Measurements from ENCODE around the gene LASP1. TPM values are rescaled to one million over a fixed set of nuclear protein-coding genes. Genes with fewer than 3 reads are reported as not detected.
A peak's percentile ranks its signal among the peaks of the same experiment; 100 is the strongest.

LASP1 gene
- total and polyA plus RNA-seq, 4 donors, result 65.5 to 140 (median 82.0) TPM

DNA sequence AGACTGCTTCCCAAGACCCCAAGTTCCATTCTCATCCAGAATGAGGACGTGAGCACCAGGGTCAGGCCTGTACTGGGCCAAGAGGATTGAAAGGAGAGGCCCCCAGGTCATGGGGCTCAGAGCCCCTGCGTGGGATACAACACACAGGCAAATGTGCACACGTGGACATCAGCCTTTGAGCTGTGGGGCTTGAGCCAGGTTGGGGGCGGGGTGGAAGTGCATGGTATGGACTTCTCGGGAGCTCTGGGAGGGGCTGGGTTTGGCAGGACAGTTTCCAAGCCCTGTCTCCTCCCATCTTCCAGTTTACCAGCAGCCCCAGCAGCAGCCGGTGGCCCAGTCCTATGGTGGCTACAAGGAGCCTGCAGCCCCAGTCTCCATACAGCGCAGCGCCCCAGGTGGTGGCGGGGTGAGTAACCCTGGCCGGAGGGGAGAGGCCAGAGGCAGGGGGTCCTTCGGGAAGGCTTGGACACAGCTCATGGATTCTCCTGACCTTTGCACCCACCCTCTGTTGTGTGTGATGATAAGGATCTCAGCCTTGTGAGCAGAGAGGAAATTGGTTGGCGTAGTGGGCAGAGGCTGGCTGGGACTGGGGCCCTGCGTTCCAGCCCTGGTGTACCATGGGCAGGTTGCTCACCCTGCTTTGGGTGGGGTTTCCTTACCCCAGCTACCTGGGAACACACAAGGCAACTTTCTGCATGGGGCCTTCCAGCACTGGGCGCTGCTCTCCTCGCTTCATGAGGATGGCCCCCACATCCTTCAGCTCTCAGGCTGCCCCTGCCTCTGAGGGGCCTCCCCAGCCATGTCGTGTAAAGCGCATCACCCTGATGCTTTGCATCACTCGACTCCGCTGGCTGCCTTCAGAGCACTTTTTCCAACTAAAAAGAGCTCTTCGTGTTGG is 45.1 kb downstream of the LASP1 start:
- Histone ChIP-seq H3K9me3 (ENCODE audit: control insufficient read depth in 4 of 4, insufficient read depth in 3 of 4, low read length in 3 of 4) (no peaks in the 10 kb centered on the region), H3K9ac (ENCODE audit: insufficient read depth in 1 of 2, low read length in 2 of 2) (no peak overlapping the region), H3K27me3 (ENCODE audit: control insufficient read depth in 3 of 3, insufficient read depth in 3 of 3, low read length in 2 of 3) (no peaks in the 10 kb centered on the region), H3K36me3 (ENCODE audit: control insufficient read depth in 4 of 4, insufficient read depth in 4 of 4, low read length in 4 of 4) (peaks cover 0 to 61% (median 30%) of the 10 kb centered on the region in 4 donors), H3K4me1 (ENCODE audit: control insufficient read depth in 5 of 5, insufficient read depth in 5 of 5, low read length in 5 of 5) (peaks cover 0 to 32% (median 6%) of the 10 kb centered on the region in 5 donors), H3K4me3 (no peak overlapping the region), H3K27ac (ENCODE audit: low read depth in 1 of 2, low read length in 1 of 2) (peak overlapping the region in 1 of 2 donors; percentile 64)
- 78 to 90% methylated on average over 20 of the region's 20 CpGs for WGBS, 2 donors
- ATAC-seq (ENCODE audit: insufficient read depth, low FRiP score) (no peak), DNase-seq (no peak)
- TF ChIP-seq, protein P1, sequence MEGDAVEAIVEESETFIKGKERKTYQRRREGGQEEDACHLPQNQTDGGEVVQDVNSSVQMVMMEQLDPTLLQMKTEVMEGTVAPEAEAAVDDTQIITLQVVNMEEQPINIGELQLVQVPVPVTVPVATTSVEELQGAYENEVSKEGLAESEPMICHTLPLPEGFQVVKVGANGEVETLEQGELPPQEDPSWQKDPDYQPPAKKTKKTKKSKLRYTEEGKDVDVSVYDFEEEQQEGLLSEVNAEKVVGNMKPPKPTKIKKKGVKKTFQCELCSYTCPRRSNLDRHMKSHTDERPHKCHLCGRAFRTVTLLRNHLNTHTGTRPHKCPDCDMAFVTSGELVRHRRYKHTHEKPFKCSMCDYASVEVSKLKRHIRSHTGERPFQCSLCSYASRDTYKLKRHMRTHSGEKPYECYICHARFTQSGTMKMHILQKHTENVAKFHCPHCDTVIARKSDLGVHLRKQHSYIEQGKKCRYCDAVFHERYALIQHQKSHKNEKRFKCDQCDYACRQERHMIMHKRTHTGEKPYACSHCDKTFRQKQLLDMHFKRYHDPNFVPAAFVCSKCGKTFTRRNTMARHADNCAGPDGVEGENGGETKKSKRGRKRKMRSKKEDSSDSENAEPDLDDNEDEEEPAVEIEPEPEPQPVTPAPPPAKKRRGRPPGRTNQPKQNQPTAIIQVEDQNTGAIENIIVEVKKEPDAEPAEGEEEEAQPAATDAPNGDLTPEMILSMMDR (IDR thresholded peaks at IDR 0.05; ENCODE audit: control extremely low read depth, extremely low read depth), result no peak

DNA sequence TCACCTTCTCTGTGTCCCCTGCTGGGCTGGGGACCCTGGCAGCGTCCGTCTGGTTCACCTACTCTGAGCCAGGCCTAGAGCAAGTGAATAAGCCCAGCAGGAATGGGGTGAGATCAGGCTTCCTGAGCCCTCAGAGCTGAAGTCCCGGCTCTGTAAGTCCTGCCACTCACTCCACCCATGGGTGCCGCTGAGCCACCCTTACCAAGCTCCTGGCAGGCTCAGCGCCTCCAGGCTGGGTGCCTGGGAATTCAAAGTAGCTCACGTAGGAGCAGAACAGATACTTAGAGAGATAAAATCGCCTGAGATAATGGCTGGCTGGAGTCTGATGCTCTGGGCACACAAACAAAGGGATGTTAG is 45.8 kb downstream of the LASP1 start:
- H3K9ac ChIP-seq (ENCODE audit: insufficient read depth in 1 of 2, low read length in 2 of 2), result no peak overlapping the region
- WGBS, 2 donors, result 90 to 92% methylated on average over 7 of the region's 7 CpGs

DNA sequence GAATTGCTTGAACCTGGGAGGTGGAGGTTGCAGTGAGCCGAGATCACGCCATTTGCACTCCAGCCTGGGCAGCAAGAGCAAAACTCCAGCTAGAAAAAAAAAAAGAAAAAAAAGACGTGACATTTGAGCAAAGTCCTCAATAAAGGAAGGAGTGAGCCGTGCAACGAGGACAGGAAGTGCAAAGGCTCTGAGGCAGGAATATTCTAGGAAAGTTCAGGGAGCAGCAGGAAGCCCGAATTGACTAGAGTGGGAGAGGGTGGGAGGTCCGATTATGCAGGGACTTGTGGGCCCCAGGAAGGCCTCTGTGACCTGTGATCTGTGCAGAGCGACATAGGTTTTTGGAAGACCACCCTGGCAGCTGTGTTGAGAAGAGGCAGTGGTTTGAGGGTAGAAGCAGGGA is 46.9 kb downstream of the LASP1 start:
- H3K27ac ChIP-seq (ENCODE audit: low read depth in 1 of 2, low read length in 1 of 2), result peak overlapping the region in 1 of 2 donors; percentile 32
- no peak overlapping the region for H3K4me3 ChIP-seq
- H3K36me3 ChIP-seq (ENCODE audit: control insufficient read depth in 4 of 4, insufficient read depth in 4 of 4, low read length in 4 of 4), result peaks cover 0 to 66% (median 32%) of the 10 kb centered on the region in 4 donors
- no peak for DNase-seq
- no peaks in the 10 kb centered on the region for H3K9me3 ChIP-seq (ENCODE audit: control insufficient read depth in 4 of 4, insufficient read depth in 3 of 4, low read length in 3 of 4)
- no peaks in the 10 kb centered on the region for H3K27me3 ChIP-seq (ENCODE audit: control insufficient read depth in 3 of 3, insufficient read depth in 3 of 3, low read length in 2 of 3)
- ATAC-seq (ENCODE audit: insufficient read depth, low FRiP score), result no peak
- 81 to 85% methylated on average over 8 of the region's 8 CpGs for WGBS, 2 donors
- TF ChIP-seq, protein P1 (IDR thresholded peaks at IDR 0.05; ENCODE audit: control extremely low read depth, extremely low read depth), result no peak
- no peak overlapping the region for H3K9ac ChIP-seq (ENCODE audit: insufficient read depth in 1 of 2, low read length in 2 of 2)
- peaks cover 0 to 26% (median 6%) of the 10 kb centered on the region in 5 donors for H3K4me1 ChIP-seq (ENCODE audit: control insufficient read depth in 5 of 5, insufficient read depth in 5 of 5, low read length in 5 of 5)

More for the DNA sequence above, 45.8 kb downstream of the LASP1 start:
- H3K4me1 ChIP-seq (ENCODE audit: control insufficient read depth in 5 of 5, insufficient read depth in 5 of 5, low read length in 5 of 5), result peaks cover 0 to 32% (median 6%) of the 10 kb centered on the region in 5 donors
- H3K27me3 ChIP-seq (ENCODE audit: control insufficient read depth in 3 of 3, insufficient read depth in 3 of 3, low read length in 2 of 3), result no peaks in the 10 kb centered on the region
- DNase-seq, result no peak
- TF ChIP-seq, protein P1 (IDR thresholded peaks at IDR 0.05; ENCODE audit: control extremely low read depth, extremely low read depth), result no peak
- no peaks in the 10 kb centered on the region for H3K9me3 ChIP-seq (ENCODE audit: control insufficient read depth in 4 of 4, insufficient read depth in 3 of 4, low read length in 3 of 4)
- ATAC-seq (ENCODE audit: insufficient read depth, low FRiP score), result no peak
- H3K36me3 ChIP-seq (ENCODE audit: control insufficient read depth in 4 of 4, insufficient read depth in 4 of 4, low read length in 4 of 4), result peaks cover 0 to 67% (median 34%) of the 10 kb centered on the region in 4 donors
- no peak overlapping the region for H3K27ac ChIP-seq (ENCODE audit: low read depth in 1 of 2, low read length in 1 of 2)
- H3K4me3 ChIP-seq, result no peak overlapping the region

All from lung (tissue), 12 donors.